Lower leg skin (tissue), 4 donors: ENCODE results near the gene AK5. TPM values are rescaled to one million over a fixed set of nuclear protein-coding genes. Genes with fewer than 3 reads are reported as not detected.

ENCODE experiments used
- DNase-seq, 2 donors: peaks; one replicate each; pipeline ENCODE4 v3.0.0-alpha.2; 2019; ENCODE audit warnings: low spot score in 2 of 2
- H3K4me3 ChIP-seq: fragments of 200-600 bp; sonication (generic); 2 replicates; pipeline ENCODE4 v1.5.1; 2017; ENCODE audit warnings: mild to moderate bottlenecking, low read depth; ENCODE audit not compliant: poor library complexity, severe bottlenecking
- POLR2A ChIP-seq, 2 donors: fragments of 450-650 bp; IDR thresholded peaks; one replicate each; pipeline ENCODE4 v1.6.1; 2016 to 2017; ENCODE audit warnings: antibody characterized with exemption in 2 of 2, mild to moderate bottlenecking in 1 of 2, moderate library complexity in 1 of 2
- WGBS, 2 donors: methylation state at CpG; one replicate each; pipeline ENCODE4 v1.1.5; 2018; 5-methylcytosine and 5-hydroxymethylcytosine counted together
- intact Hi-C: fragments of 100-400 bp; cut with DNase I; formaldehyde crosslinking; loops from one replicate; pipeline ENCODE4 v1.15.0; 2023; ENCODE audit warnings: low total_unique reads
- total RNA-seq, 4 donors: library from RNA; depleted of rRNA; stranded (reverse); fragments of >200 nt; gene quantifications; one replicate each; pipeline ENCODE4 v1.1.0, GENCODE V29; 2016
- TF ChIP-seq, protein P1 (sequence below), 3 donors: fragments of 450-650 bp; IDR thresholded peaks; one replicate each; pipeline ENCODE4 v1.5.1; 2016; ENCODE audit warnings: antibody characterized with exemption in 3 of 3, mild to moderate bottlenecking in 3 of 3, moderate library complexity in 2 of 3

Gene AK5
- total RNA-seq, 4 donors from 2014 or later: 0.08 to 2.6 (median 1.7) TPM

DNA sequence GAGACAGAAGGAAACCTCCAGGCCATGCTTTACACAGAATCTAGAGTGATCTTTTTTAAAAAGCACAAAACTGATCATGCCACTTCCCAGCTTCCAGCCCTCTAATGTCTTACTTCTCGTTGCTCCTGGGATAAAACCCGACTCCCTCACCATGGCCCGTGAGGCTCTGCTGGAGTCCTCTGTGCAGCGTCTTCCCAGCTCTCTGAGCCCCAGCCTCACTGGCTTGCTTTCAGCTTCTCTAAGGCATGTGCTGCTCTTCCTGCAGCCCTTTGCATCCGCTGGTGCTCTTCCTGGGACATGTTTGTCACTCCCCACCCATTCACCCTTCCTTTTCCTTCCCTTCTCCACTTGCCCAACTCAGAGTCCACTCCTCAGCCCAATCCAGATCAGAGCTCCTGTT lies 184.1 kb downstream of the AK5 start:
- H3K4me3 ChIP-seq: no peak overlapping the region
- intact Hi-C loops: no loop called here
- TF ChIP-seq POLR2A (IDR thresholded peaks at IDR 0.05): no peak
- TF ChIP-seq, protein P1, sequence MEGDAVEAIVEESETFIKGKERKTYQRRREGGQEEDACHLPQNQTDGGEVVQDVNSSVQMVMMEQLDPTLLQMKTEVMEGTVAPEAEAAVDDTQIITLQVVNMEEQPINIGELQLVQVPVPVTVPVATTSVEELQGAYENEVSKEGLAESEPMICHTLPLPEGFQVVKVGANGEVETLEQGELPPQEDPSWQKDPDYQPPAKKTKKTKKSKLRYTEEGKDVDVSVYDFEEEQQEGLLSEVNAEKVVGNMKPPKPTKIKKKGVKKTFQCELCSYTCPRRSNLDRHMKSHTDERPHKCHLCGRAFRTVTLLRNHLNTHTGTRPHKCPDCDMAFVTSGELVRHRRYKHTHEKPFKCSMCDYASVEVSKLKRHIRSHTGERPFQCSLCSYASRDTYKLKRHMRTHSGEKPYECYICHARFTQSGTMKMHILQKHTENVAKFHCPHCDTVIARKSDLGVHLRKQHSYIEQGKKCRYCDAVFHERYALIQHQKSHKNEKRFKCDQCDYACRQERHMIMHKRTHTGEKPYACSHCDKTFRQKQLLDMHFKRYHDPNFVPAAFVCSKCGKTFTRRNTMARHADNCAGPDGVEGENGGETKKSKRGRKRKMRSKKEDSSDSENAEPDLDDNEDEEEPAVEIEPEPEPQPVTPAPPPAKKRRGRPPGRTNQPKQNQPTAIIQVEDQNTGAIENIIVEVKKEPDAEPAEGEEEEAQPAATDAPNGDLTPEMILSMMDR (IDR thresholded peaks at IDR 0.05): no peak
- no peak for DNase-seq
- 83 to 90% methylated on average over 5 of the region's 5 CpGs for WGBS, 2 donors

GRCh38 chr1:77467021-77467595 lies 185.3 kb downstream of the AK5 start:
- H3K4me3 ChIP-seq: no peak overlapping the region
- TF ChIP-seq, protein P1 (IDR thresholded peaks at IDR 0.05): no peak
- no peak for TF ChIP-seq POLR2A (IDR thresholded peaks at IDR 0.05)
- WGBS, 2 donors: 86 to 92% methylated on average over 2 of the region's 2 CpGs
- intact Hi-C loops: no loop called here
- no peak for DNase-seq

GRCh38 chr1:77467741-77468140 lies 185.9 kb downstream of the AK5 start:
- H3K4me3 ChIP-seq: no peak overlapping the region
- intact Hi-C loops: no loop called here
- TF ChIP-seq, protein P1 (IDR thresholded peaks at IDR 0.05): no peak
- TF ChIP-seq POLR2A (IDR thresholded peaks at IDR 0.05): no peak
- whole genome bisulfite sequencing, 2 donors: 57 to 68% methylated on average over 2 of the region's 2 CpGs
- no peak for DNase-seq

- intact Hi-C loops: no loop called here
- DNase-seq: no peak
- H3K4me3 ChIP-seq: no peak overlapping the region
- 55 to 60% methylated on average over 4 of the region's 4 CpGs for WGBS, 2 donors
- no peak for TF ChIP-seq POLR2A (IDR thresholded peaks at IDR 0.05)
- TF ChIP-seq, protein P1 (IDR thresholded peaks at IDR 0.05): no peak
These were observed 186.6 kb downstream of the AK5 start for GRCh38 chr1:77468257-77468948.

DNA sequence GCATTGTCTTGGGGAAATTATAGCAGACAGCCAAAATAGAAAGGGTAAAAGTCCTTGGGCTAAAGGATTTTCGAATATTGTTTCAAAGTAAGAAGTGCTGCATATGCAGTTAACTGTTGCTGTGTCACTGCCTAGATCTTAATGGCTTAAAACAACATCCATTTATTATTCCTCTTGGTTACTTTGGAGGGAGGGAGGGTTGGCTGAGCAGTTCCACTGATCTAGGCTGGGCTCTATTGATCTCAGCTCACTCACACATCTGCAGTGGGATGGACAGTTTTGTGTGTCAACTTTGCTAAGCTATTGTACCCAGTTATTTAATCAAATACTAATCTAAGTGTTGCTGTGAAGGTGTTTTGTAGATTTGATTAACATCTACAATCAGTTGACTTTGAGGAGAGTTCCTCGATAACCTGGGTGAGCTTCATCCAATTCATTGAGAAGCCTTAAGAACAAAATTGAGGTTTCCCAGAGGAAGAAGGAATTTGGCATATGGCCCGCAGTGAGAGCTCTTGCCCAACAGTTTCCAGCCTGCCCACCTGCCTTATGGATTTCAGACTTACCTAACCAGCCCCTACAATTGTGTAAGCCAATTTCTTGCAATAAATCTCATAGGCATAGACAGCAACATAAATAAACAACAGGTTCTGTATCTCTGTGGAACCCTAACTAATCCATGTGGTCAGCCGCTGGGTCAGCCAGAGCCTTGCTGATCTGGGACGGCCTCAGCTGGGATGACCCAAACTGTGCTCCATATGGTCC lies 187.3 kb downstream of the AK5 start:
- TF ChIP-seq, protein P1 (IDR thresholded peaks at IDR 0.05): no peak
- no peak for TF ChIP-seq POLR2A (IDR thresholded peaks at IDR 0.05)
- no peak overlapping the region for H3K4me3 ChIP-seq
- 74 to 79% methylated on average over 5 of the region's 5 CpGs for WGBS, 2 donors
- intact Hi-C loops: no loop called here
- no peak for DNase-seq
